Measurements from ENCODE around the gene CYB5D1.

GRCh38 chr17:7884581-7885366, 27.0 kb downstream of the CYB5D1 start:
- TF ChIP-seq CTCF (optimal IDR thresholded peaks at IDR 0.05 in 1 of 3, IDR thresholded peaks at IDR 0.05 in 1 of 3, conservative IDR thresholded peaks at IDR 0.05 in 1 of 3; ENCODE audit: extremely low read depth in 1 of 3, insufficient read depth in 2 of 3, low read length in 3 of 3) = no peak
- no peak for TF ChIP-seq EZH2 (IDR thresholded peaks at IDR 0.05; ENCODE audit: low read length)
